Natural killer cell (primary cell): Measurements from ENCODE around the gene SRSF3. TPM values are rescaled to one million over a fixed set of nuclear protein-coding genes. Genes with fewer than 3 reads are reported as not detected.
A peak's percentile ranks its signal among the peaks of the same experiment; 100 is the strongest.

Source experiments
- ATAC-seq, 3 donors: fragments of 150-1000 bp in 2 of 3; fragments of 200-7000 bp in 1 of 3; cut with Tn5 transposase; 1 replicate in 1 of 3; 2 replicates in 2 of 3; pipeline ENCODE4 v1.10.0; 2021; ENCODE audit warnings: mild to moderate bottlenecking in 2 of 3, moderate library complexity in 2 of 3
- DNase-seq, 2 donors: peaks; one replicate each; pipeline versions ENCODE4 v3.0.0 to v3.0.0-alpha.2; 2013 to 2021; ENCODE audit warnings: mixed read lengths in 1 of 2
- H3K27ac ChIP-seq: one replicate; pipeline ENCODE4 v1.5.1; 2013; ENCODE audit warnings: mild to moderate bottlenecking, low read length
- H3K27me3 ChIP-seq: one replicate; pipeline ENCODE4 v1.6.1; 2013; ENCODE audit warnings: low read length; ENCODE audit not compliant: control insufficient read depth, insufficient read depth
- H3K36me3 ChIP-seq: one replicate; pipeline ENCODE4 v1.6.1; 2013; ENCODE audit warnings: low read length; ENCODE audit not compliant: control insufficient read depth, insufficient read depth
- H3K4me1 ChIP-seq: one replicate; pipeline ENCODE4 v1.6.1; 2013; ENCODE audit warnings: low read length; ENCODE audit not compliant: control insufficient read depth, insufficient read depth
- H3K4me3 ChIP-seq: one replicate; pipeline ENCODE4 v1.5.1; 2013; ENCODE audit warnings: low read length
- H3K9me3 ChIP-seq: one replicate; pipeline ENCODE4 v1.6.1; 2013; ENCODE audit warnings: low read length; ENCODE audit not compliant: control insufficient read depth, insufficient read depth
- H3K27ac Mint-ChIP-seq, 2 donors: one replicate each; pipeline ENCODE4 v1.8.0; 2022; ENCODE audit warnings: mild to moderate bottlenecking in 2 of 2, mixed read lengths in 2 of 2, moderate library complexity in 1 of 2
- H3K27me3 Mint-ChIP-seq, 2 donors: one replicate each; pipeline ENCODE4 v1.8.0; 2022; ENCODE audit warnings: low read depth in 2 of 2, mixed read lengths in 2 of 2
- H3K36me3 Mint-ChIP-seq: one replicate; pipeline ENCODE4 v1.8.0; 2022; ENCODE audit warnings: mixed read lengths
- H3K4me1 Mint-ChIP-seq, 2 donors: one replicate each; pipeline ENCODE4 v1.8.0; 2022; ENCODE audit warnings: mixed read lengths in 2 of 2
- H3K4me3 Mint-ChIP-seq: one replicate; pipeline ENCODE4 v1.8.0; 2022; ENCODE audit warnings: mild to moderate bottlenecking, moderate library complexity, mixed read lengths
- H3K9me3 Mint-ChIP-seq, 2 donors: one replicate each; pipeline ENCODE4 v1.8.0; 2022; ENCODE audit warnings: mixed read lengths in 2 of 2
- CTCF ChIP-seq: fragments of 200-600 bp; IDR thresholded peaks from one replicate; pipeline ENCODE4 v1.8.0; 2022; ENCODE audit warnings: antibody characterized with exemption
- WGBS: methylation state at CpG from one replicate; pipeline ENCODE4 v1.1.7; 2013; ENCODE audit warnings: missing lambda C conversion rate; ENCODE audit not compliant: insufficient coverage; 5-methylcytosine and 5-hydroxymethylcytosine counted together
- intact Hi-C: fragments of 100-400 bp; cut with micrococcal nuclease; formaldehyde crosslinking; loops from one replicate; pipeline ENCODE4 v1.14.2; 2022
- total RNA-seq, 4 donors: library from RNA; stranded (reverse); fragments of 120-200 nt in 1 of 4; gene quantifications; one replicate each; pipeline versions ENCODE4 v1.2.3 to v1.2.4, GENCODE V29; 2013 to 2022

SRSF3 gene
- total RNA-seq, 3 donors from 2014 or later (not counting 1 experiment from before 2014, with no cell fraction given) = 445 to 526 (median 447) TPM

GRCh38 chr6:36627141-36627540 lies 33.0 kb downstream of the SRSF3 start:
- Histone ChIP-seq H3K36me3 (no peaks in the 10 kb centered on the region), H3K9me3 (no peaks in the 10 kb centered on the region), H3K27me3 (no peaks in the 10 kb centered on the region), H3K4me1 (peaks cover 14% of the 10 kb centered on the region), H3K4me3 (no peak overlapping the region), H3K27ac (no peak overlapping the region)
- peaks cover 0 to 2% of the 10 kb centered on the region in 2 donors for H3K27me3 Mint-ChIP-seq
- no peaks in the 10 kb centered on the region for H3K36me3 Mint-ChIP-seq
- no peak overlapping the region for H3K4me3 Mint-ChIP-seq
- peak overlapping the region in 1 of 2 donors; percentile 11 for H3K27ac Mint-ChIP-seq
- DNase-seq (no peak), ATAC-seq (no peak)
- intact Hi-C loops = no loop called here
- TF ChIP-seq CTCF = no peak
- WGBS = 91% methylated on average over 5 of the region's 5 CpGs
- H3K9me3 Mint-ChIP-seq = no peaks in the 10 kb centered on the region
- H3K4me1 Mint-ChIP-seq = peaks cover 0 to 14% of the 10 kb centered on the region in 2 donors

- no peak overlapping the region for H3K27ac ChIP-seq
- Mint-ChIP-seq H3K27me3 (peaks cover 0 to 2% of the 10 kb centered on the region in 2 donors), H3K9me3 (no peaks in the 10 kb centered on the region), H3K4me3 (no peak overlapping the region), H3K36me3 (no peaks in the 10 kb centered on the region), H3K27ac (no peak overlapping the region), H3K4me1 (peaks cover 0 to 13% of the 10 kb centered on the region in 2 donors)
- no peak overlapping the region for H3K4me3 ChIP-seq
- DNase-seq (no peak), ATAC-seq (no peak)
- H3K4me1 ChIP-seq = peaks cover 13% of the 10 kb centered on the region
- 63% methylated on average over 4 of the region's 4 CpGs for WGBS
- no peaks in the 10 kb centered on the region for H3K9me3 ChIP-seq
- TF ChIP-seq CTCF = no peak
- intact Hi-C loops = no loop called here
- H3K36me3 ChIP-seq = no peaks in the 10 kb centered on the region
- H3K27me3 ChIP-seq = no peaks in the 10 kb centered on the region
Measured at GRCh38 chr6:36627801-36628246, 33.7 kb downstream of the SRSF3 start.

- H3K27me3 Mint-ChIP-seq = no peaks in the 10 kb centered on the region
- intact Hi-C loops = no loop called here
Measured at GRCh38 chr6:36629784-36630183, 35.6 kb downstream of the SRSF3 start.

More at GRCh38 chr6:36629784-36630183, 35.6 kb downstream of the SRSF3 start:
- H3K36me3 Mint-ChIP-seq = no peaks in the 10 kb centered on the region
- no peak overlapping the region for H3K4me3 Mint-ChIP-seq
- H3K27ac ChIP-seq = no peak overlapping the region
- ATAC-seq = no peak
- WGBS = 89% methylated on average over 9 of the region's 11 CpGs
- TF ChIP-seq CTCF = no peak
- H3K4me3 ChIP-seq = no peak overlapping the region
- no peak overlapping the region for H3K27ac Mint-ChIP-seq
- no peak for DNase-seq
- no peaks in the 10 kb centered on the region for H3K36me3 ChIP-seq
- H3K9me3 Mint-ChIP-seq = no peaks in the 10 kb centered on the region
- H3K4me1 ChIP-seq = peaks cover 4% of the 10 kb centered on the region
- H3K4me1 Mint-ChIP-seq = no peaks in the 10 kb centered on the region
- no peaks in the 10 kb centered on the region for H3K9me3 ChIP-seq
- no peaks in the 10 kb centered on the region for H3K27me3 ChIP-seq
